Fibroblast of skin of right biceps (primary cell): ENCODE measurements around the gene ABCF2.

ENCODE experiments used
- DNase-seq: peaks from one replicate; pipeline ENCODE4 v3.0.0-alpha.2; 2013

Gene ABCF2

GRCh38 chr7:151215396-151215795, 11.6 kb downstream of the ABCF2 start:
- DNase-seq, result no peak

- no peak for DNase-seq
Observed at GRCh38 chr7:151213826-151214225, 13.2 kb downstream of the ABCF2 start.

- DNase-seq, result no peak
Observed at GRCh38 chr7:151212626-151213025, 14.4 kb downstream of the ABCF2 start.

GRCh38 chr7:151211155-151211772, 15.7 kb downstream of the ABCF2 start:
- DNase-seq, result no peak

- DNase-seq, result no peak
Observed at GRCh38 chr7:151210087-151210854, 16.7 kb downstream of the ABCF2 start, which contains the start of gene H2BK1. H2BK1 (minus strand) TSS chr7:151210488; CDS start chr7:151210318, 170 bp downstream.

- DNase-seq, result no peak
Observed at GRCh38 chr7:151209588-151209987, 17.4 kb downstream of the ABCF2 start.

- no peak for DNase-seq
Observed at GRCh38 chr7:151208253-151208862, 18.6 kb downstream of the ABCF2 start.

- no peak for DNase-seq
Observed at GRCh38 chr7:151207804-151208203, 19.2 kb downstream of the ABCF2 start.

GRCh38 chr7:151207315-151207714, 19.7 kb downstream of the ABCF2 start:
- DNase-seq, result no peak

GRCh38 chr7:151206914-151207313, 20.1 kb downstream of the ABCF2 start:
- no peak for DNase-seq

- no peak for DNase-seq
Observed at GRCh38 chr7:151205730-151206129, 21.3 kb downstream of the ABCF2 start.

- no peak for DNase-seq
Observed at GRCh38 chr7:151204383-151205032, 22.5 kb downstream of the ABCF2 start.

GRCh38 chr7:151202836-151203235, 24.2 kb downstream of the ABCF2 start:
- no peak for DNase-seq

- DNase-seq, result no peak
Observed at GRCh38 chr7:151201751-151202150, 25.3 kb downstream of the ABCF2 start.

GRCh38 chr7:151201344-151201743, 25.7 kb downstream of the ABCF2 start:
- DNase-seq, result no peak

GRCh38 chr7:151198945-151199848, 27.8 kb downstream of the ABCF2 start:
- no peak for DNase-seq

GRCh38 chr7:151197932-151198331, 29.1 kb downstream of the ABCF2 start:
- DNase-seq, result no peak

- no peak for DNase-seq
Observed at GRCh38 chr7:151195616-151196450, 31.2 kb downstream of the ABCF2 start.

GRCh38 chr7:151194188-151194587, 32.8 kb downstream of the ABCF2 start:
- no peak for DNase-seq

- DNase-seq, result no peak
Observed at GRCh38 chr7:151193203-151193978, 33.6 kb downstream of the ABCF2 start.
